Peyer's patch (tissue), 4 donors: ENCODE measurements around the gene MARS1. TPM values are rescaled to one million over a fixed set of nuclear protein-coding genes. Genes with fewer than 3 reads are reported as not detected.
"Not testable (repeated sequence)": the region's sequence is repeated elsewhere in the genome, so short reads cannot be mapped to it uniquely, and the experiment has no call there.

ENCODE experiments used
- DNase-seq, 3 donors: peaks; one replicate each; pipeline ENCODE4 v3.0.0-alpha.2; 2017 to 2019
- H3K27ac ChIP-seq, 4 donors: fragments of 200-600 bp; sonication (generic); one replicate each; pipeline ENCODE4 v1.5.1; 2016 to 2019
- H3K27me3 ChIP-seq, 2 donors: fragments of 200-600 bp; sonication (generic); one replicate each; pipeline ENCODE4 v1.5.1; 2019
- H3K36me3 ChIP-seq, 3 donors: fragments of 200-600 bp; sonication (generic); one replicate each; pipeline ENCODE4 v1.5.1; 2016 to 2019
- H3K4me1 ChIP-seq, 4 donors: fragments of 200-600 bp; sonication (generic); one replicate each; pipeline ENCODE4 v1.5.1; 2016 to 2019
- H3K4me3 ChIP-seq, 4 donors: fragments of 200-600 bp; sonication (generic); 1 replicate in 3 of 4; 2 replicates in 1 of 4; pipeline ENCODE4 v1.5.1; 2016 to 2019; ENCODE audit warnings: mild to moderate bottlenecking in 1 of 4
- H3K9me3 ChIP-seq, 4 donors: fragments of 200-600 bp; sonication (generic); one replicate each; pipeline ENCODE4 v1.5.1; 2016 to 2019; ENCODE audit warnings: mild to moderate bottlenecking in 1 of 4
- POLR2A ChIP-seq, 2 donors: fragments of 450-650 bp; IDR thresholded peaks; one replicate each; pipeline ENCODE4 v1.5.1; 2017; ENCODE audit warnings: antibody characterized with exemption in 2 of 2, mild to moderate bottlenecking in 2 of 2, moderate library complexity in 2 of 2
- total RNA-seq, 4 donors: library from RNA; depleted of rRNA; stranded (reverse); fragments of >200 nt; gene quantifications; one replicate each; pipeline ENCODE4 v1.1.0, GENCODE V29; 2016
- TF ChIP-seq, protein P1 (sequence below), 6 experiments: fragments of 450-650 bp in 4 of 6; fragments of 200-600 bp in 2 of 6; sonication (generic) in 1 of 6; IDR thresholded peaks; one replicate each; pipeline ENCODE4 v1.5.1; 2017 to 2019; ENCODE audit warnings: antibody characterized with exemption in 6 of 6, mild to moderate bottlenecking in 3 of 6, moderate library complexity in 1 of 6

The MARS1 gene
- total RNA-seq, 4 donors from 2014 or later = 40.6 to 97.4 (median 63.5) TPM

DNA sequence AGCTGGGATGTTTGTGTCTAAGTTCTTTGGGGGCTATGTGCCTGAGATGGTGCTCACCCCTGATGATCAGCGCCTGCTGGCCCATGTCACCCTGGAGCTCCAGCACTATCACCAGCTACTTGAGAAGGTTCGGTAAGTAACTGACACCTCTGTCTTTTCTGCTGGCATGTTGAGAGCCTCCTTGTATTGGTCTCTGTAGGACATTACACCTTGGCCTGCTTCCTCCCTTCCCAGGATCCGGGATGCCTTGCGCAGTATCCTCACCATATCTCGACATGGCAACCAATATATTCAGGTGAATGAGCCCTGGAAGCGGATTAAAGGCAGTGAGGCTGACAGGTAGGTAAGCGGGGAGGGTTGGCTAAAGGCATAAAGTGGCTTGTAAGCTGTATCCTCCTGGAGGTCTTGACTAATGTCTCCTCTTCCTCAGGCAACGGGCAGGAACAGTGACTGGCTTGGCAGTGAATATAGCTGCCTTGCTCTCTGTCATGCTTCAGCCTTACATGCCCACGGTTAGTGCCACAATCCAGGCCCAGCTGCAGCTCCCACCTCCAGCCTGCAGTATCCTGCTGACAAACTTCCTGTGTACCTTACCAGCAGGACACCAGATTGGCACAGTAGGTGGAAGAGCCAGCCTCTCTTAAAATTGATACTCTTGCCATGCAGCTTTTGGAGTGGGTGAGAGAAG, 27.0 kb downstream of the MARS1 start:
- DNase-seq = peak in 1 of 3 donors; percentile 26
- no peak for TF ChIP-seq POLR2A (IDR thresholded peaks at IDR 0.05)
- TF ChIP-seq, protein P1, sequence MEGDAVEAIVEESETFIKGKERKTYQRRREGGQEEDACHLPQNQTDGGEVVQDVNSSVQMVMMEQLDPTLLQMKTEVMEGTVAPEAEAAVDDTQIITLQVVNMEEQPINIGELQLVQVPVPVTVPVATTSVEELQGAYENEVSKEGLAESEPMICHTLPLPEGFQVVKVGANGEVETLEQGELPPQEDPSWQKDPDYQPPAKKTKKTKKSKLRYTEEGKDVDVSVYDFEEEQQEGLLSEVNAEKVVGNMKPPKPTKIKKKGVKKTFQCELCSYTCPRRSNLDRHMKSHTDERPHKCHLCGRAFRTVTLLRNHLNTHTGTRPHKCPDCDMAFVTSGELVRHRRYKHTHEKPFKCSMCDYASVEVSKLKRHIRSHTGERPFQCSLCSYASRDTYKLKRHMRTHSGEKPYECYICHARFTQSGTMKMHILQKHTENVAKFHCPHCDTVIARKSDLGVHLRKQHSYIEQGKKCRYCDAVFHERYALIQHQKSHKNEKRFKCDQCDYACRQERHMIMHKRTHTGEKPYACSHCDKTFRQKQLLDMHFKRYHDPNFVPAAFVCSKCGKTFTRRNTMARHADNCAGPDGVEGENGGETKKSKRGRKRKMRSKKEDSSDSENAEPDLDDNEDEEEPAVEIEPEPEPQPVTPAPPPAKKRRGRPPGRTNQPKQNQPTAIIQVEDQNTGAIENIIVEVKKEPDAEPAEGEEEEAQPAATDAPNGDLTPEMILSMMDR (IDR thresholded peaks at IDR 0.05) = no peak
- Histone ChIP-seq H3K27me3 (no peaks in the 10 kb centered on the region), H3K4me1 (peaks cover 0 to 19% (median 9%) of the 10 kb centered on the region in 4 donors), H3K36me3 (peaks cover 0 to 62% (median 0%) of the 10 kb centered on the region in 3 donors), H3K9me3 (no peaks in the 10 kb centered on the region), H3K4me3 (no peak overlapping the region), H3K27ac (no peak overlapping the region)

DNA sequence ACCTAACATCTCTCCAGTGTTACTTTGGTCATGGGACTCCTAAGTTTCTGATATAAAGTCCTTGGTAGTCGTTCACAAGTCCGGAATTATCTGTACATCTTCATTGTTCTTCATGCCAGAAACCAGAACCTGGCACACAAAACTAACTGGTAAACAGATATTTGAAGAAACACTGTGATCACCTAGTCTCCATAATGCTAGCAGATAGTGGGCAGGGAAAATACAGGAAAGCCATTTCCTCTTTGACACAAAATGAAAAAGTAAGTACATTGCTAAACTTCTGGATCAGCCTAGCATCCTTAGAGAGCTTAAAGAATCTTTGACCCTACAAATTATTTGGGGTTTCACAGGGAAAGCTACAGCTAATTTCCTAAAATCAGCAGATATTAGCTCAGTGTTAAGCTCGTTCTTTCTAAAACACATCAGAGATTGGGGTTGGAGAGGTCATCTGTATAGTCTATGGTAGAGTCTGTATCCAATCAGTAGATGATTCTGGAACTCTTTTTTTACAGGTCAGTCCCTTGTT, 27.6 kb downstream of the MARS1 start:
- H3K4me3 ChIP-seq = no peak overlapping the region
- no peaks in the 10 kb centered on the region for H3K27me3 ChIP-seq
- H3K36me3 ChIP-seq = peaks cover 0 to 62% (median 0%) of the 10 kb centered on the region in 3 donors
- TF ChIP-seq, protein P1 (IDR thresholded peaks at IDR 0.05) = no peak
- TF ChIP-seq POLR2A (IDR thresholded peaks at IDR 0.05) = no peak
- no peaks in the 10 kb centered on the region for H3K9me3 ChIP-seq
- DNase-seq = no peak
- H3K4me1 ChIP-seq = peaks cover 0 to 19% (median 9%) of the 10 kb centered on the region in 4 donors
- H3K27ac ChIP-seq = no peak overlapping the region

DNA sequence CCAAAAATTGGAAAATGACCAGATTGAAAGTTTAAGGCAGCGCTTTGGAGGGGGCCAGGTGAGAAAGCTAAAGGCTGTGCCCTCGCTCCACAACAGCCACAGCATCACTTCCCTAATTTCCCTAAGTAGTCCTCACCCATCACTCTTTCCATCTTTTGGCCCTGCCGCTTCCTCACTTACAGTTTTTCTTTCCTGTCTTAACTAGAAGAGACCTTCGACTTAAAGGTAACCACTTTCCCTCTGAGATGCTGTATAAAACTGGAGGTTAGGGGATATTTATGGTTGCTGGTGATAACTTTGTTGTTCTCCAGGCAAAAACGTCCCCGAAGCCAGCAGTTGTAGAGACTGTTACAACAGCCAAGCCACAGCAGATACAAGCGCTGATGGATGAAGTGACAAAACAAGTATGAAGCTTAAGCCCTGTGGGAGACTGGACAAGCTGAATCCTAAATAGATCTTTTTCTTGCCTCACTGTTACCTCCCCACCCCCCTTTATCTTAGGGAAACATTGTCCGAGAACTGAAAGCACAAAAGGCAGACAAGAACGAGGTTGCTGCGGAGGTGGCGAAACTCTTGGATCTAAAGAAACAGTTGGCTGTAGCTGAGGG, 28.2 kb downstream of the MARS1 start:
- Histone ChIP-seq H3K27me3 (no peaks in the 10 kb centered on the region), H3K9me3 (no peaks in the 10 kb centered on the region), H3K4me1 (peaks cover 0 to 22% (median 9%) of the 10 kb centered on the region in 4 donors), H3K27ac (no peak overlapping the region), H3K4me3 (no peak overlapping the region), H3K36me3 (peaks cover 0 to 62% (median 0%) of the 10 kb centered on the region in 3 donors)
- peak in 1 of 3 donors; percentile 8 for DNase-seq
- TF ChIP-seq POLR2A (IDR thresholded peaks at IDR 0.05) = no peak
- TF ChIP-seq, protein P1 (IDR thresholded peaks at IDR 0.05) = no peak

DNA sequence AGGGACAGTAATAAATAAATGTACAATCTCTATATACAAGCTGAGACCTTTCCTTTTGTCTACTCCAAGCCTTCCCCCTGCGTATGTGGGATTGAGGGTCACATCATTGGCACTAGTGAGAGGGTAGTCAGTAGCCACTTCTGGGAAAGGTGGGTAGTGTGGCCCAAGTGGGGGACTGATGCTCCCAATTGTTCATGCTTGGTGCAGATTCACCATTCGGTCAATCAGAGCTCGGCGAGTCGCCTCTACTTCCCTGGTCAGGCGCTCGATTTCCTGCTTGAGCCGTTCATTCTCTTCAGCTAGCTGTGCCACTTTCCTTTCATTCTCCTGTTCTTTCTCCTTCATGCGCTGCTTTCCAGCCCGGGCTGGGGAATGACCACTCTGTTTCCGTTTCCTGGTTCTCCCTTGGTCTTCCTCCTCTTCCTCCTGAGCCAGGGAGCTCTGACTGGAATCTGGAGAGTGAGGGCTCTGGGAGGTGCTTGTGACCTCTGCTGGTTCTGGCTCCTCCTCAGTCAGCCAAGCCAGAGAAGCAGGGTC, 28.8 kb downstream of the MARS1 start:
- no peak for DNase-seq
- H3K27me3 ChIP-seq = no peaks in the 10 kb centered on the region
- peaks cover 4 to 29% (median 15%) of the 10 kb centered on the region in 4 donors for H3K4me1 ChIP-seq
- no peaks in the 10 kb centered on the region for H3K9me3 ChIP-seq
- H3K36me3 ChIP-seq = peaks cover 0 to 56% (median 0%) of the 10 kb centered on the region in 3 donors
- H3K27ac ChIP-seq = peak overlapping the region in 2 of 4 donors; percentile 7 to 42
- no peak overlapping the region for H3K4me3 ChIP-seq
- TF ChIP-seq POLR2A (IDR thresholded peaks at IDR 0.05) = no peak
- TF ChIP-seq, protein P1 (IDR thresholded peaks at IDR 0.05) = no peak

DNA sequence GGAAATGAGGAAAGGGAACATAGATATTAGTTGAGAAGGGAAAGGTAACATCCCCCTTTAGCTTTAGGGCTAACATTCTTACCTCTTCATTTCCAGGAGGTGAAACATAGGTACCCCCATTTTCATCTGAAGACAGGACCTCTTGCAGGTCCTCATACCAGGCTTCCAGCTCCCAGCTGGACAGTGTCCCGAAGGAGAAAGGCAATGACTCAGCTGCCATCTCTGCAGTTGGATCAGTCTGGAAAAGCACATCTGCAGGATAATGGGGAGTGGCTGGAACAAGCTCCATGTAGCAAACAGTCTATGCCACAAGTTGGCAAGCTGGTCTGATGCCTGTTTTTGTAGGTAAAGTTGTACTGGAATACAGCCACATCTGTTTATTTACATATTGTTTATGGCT, 29.3 kb downstream of the MARS1 start:
- peaks cover 4 to 31% (median 19%) of the 10 kb centered on the region in 4 donors for H3K4me1 ChIP-seq
- no peaks in the 10 kb centered on the region for H3K27me3 ChIP-seq
- H3K9me3 ChIP-seq = no peaks in the 10 kb centered on the region
- peak overlapping the region in 2 of 4 donors; percentile 7 to 42 for H3K27ac ChIP-seq
- TF ChIP-seq POLR2A (IDR thresholded peaks at IDR 0.05) = no peak
- TF ChIP-seq, protein P1 (IDR thresholded peaks at IDR 0.05) = no peak
- H3K4me3 ChIP-seq = no peak overlapping the region
- DNase-seq = no peak
- peaks cover 0 to 51% (median 0%) of the 10 kb centered on the region in 3 donors for H3K36me3 ChIP-seq

DNA sequence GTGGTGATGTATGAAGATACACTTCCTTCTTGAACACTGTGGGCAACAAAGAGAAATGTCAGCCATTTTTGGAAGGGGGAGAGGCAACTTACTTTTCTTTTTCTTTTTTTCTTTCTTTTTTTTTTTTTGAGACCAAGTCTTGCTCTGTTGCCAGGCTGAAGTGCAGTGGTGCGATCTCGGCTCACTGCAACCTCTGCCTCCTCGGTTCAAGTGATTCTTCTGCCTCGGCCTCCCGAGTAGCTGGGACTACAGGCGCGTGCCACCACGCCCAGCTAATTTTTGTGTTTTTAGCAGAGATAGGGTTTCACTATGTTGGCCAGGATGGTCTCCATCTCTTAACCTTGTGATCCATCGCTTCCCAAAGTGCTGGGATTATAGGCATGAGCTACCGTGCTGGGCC, 29.9 kb downstream of the MARS1 start:
- peaks cover 0 to 46% (median 0%) of the 10 kb centered on the region in 3 donors for H3K36me3 ChIP-seq

More for the DNA sequence above, 29.9 kb downstream of the MARS1 start:
- DNase-seq, H3K27me3 ChIP-seq, H3K9me3 ChIP-seq: not testable (repeated sequence)
- peak overlapping the region in 1 of 4 donors; percentile 42 for H3K27ac ChIP-seq
- peak overlapping the region in 1 of 4 donors; percentile 66 for H3K4me3 ChIP-seq
- H3K4me1 ChIP-seq = peaks cover 4 to 31% (median 19%) of the 10 kb centered on the region in 4 donors
